HG03280 (cell line): ENCODE results near the gene MSLN.

ENCODE experiments used
- ATAC-seq: cut with Tn5 transposase; IDR thresholded peaks from one replicate; pipeline ENCODE4 v1.9.1; 2021; ENCODE audit warnings: mild to moderate bottlenecking, moderate library complexity; ENCODE audit not compliant: unreplicated experiment

Gene MSLN

DNA sequence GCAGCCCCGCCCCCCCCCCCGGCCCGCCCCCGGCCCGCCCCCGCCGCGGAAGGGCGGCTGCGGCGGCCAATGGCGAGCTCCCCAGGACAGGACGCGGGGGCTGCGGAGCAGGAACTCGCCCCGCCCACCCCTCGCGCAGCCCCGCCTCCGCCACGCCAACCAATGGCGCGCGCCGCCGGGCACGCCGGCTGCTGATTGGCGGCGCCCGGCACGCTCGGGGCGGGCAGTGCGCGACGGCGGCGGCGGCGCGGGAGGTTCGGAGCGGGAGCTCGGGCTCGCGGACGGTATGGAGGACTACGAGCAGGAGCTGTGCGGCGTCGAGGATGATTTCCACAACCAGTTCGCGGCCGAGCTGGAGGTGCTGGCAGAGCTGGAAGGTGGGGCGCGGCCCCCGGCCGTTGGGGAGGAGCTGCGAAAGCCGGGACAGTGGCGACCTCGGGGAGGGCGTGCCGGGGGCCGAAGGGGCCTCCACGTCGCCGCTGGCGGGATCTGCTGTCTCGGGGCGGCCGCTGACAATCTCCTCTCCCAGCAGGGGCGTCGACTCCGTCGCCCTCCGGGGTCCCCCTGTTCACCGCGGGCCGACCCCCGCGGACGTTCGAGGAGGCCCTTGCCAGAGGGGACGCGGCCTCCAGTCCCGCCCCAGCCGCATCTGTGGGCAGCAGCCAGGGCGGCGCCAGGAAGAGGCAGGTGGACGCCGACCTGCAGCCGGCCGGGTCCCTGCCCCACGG lies 28.0 kb downstream of the MSLN start, which contains the start of gene CHTF18:
Gene CHTF18, plus strand, starts transcription at position 222 of the 728 bp plus-strand sequence. Its CDS starts 65 bp downstream, at position 287.
- ATAC-seq: peak; percentile 81

DNA sequence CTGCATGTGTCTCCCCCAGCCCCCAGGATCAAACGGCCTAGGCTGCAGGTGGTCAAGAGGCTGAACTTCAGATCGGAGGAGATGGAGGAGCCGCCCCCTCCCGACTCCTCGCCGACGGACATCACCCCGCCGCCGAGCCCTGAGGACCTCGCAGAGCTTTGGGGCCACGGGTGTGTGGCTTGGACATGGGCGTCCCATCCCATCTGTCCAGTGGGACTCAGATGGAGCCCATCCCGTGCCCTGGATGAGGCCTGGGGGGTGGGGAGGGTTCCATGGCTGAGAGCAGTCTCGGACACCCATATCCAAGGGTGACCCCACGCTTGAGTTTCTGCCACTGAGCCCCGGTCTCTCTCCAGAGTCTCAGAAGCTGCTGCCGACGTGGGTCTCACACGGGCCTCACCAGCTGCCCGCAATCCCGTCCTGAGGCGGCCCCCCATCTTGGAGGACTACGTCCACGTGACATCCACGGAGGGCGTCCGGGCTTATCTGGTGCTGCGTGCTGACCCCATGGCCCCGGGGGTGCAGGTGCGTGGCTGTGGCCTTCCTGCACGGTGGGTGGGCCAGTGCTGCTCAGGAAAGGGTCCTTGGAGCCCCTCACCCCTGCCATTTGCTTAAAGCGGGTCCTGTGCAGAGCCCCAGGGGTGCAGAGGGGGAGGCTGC lies 28.8 kb downstream of the MSLN start:
- ATAC-seq: no peak

DNA sequence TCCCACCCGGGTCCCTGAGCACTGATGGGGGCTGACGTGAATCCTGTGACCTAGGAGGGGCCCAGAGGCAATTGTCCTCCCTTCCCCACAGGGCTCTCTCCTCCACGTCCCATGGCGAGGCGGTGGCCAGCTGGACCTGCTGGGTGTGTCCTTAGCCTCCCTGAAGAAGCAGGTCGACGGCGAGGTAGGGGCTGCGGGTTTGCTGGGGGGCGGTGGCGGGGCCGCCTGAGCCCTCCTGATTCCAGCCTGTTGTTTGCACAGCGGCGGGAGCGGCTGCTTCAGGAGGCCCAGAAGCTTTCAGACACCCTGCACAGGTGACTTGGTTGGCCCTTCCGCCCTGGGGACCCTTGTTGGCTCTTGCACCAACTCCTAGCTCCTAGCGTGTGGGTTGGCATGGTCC lies 29.6 kb downstream of the MSLN start:
- no peak for ATAC-seq

DNA sequence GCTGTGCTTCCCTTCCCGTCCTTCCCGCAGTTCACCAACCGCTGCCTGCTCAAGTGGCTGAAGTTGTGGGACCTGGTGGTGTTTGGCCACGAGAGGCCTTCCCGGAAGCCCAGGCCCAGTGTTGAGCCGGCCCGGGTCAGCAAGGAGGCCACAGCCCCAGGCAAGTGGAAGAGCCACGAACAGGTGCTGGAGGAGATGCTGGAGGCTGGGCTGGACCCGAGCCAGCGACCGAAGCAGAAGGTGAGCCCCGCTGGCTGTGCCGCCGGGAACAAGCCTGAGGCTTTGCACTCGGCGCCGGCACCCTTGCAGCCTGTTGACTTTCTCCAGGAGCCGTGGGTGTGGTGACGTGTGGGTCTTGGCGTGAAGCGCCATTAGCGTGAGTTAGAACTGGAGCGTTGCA lies 30.6 kb downstream of the MSLN start:
- no peak for ATAC-seq

DNA sequence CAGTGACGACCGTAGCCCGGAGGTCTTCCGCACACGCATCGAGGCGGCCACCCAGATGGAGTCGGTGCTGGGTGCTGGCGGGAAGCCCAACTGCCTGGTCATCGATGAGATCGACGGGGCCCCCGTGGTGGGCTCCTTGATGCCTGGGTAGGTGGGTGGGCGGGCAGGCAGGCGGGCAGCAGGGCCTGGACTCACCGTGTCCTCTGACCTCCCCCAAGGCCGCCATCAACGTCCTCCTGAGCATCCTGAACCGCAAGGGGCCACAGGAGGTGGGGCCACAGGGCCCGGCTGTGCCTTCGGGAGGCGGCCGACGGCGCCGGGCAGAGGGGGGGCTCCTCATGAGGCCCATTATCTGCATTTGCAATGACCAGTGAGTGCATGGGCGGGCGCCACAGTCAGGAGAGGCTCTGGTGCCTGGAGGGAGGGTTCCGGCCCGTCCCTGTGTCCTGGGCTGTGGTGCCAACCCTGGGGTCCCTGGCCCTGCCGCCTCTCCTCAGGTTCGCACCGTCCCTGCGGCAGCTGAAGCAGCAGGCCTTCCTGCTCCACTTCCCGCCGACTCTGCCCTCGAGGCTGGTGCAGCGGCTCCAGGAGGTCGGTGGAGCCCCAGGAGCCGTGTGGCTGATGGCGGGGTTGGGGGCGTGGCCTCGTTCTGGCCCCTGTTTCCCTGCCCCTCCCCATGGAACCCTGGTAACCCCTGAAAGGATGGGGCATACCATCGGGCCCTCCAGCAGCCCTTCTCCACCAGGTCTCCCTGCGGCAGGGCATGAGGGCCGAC lies 31.9 kb downstream of the MSLN start:
- ATAC-seq: no peak

DNA sequence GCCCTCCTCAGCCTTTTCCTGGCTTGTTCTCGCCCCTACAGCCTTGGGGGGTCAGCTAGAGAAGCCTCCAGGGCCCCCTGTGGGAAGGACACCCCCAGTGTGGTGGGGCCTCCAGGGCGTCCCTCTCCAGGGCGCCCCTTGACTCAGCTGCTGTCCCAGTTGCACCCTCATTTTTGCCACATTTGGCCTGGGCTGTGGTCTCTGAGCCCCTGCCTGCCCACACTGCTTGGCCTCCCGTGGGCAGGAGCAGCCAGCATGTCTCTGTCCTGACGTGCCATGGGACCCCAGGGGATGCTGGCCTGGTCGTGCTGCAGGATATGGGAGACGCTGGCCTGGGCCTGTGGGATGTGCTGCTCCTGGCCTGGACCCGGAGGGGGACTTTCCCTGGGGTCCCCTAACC lies 32.9 kb downstream of the MSLN start:
- no peak for ATAC-seq

DNA sequence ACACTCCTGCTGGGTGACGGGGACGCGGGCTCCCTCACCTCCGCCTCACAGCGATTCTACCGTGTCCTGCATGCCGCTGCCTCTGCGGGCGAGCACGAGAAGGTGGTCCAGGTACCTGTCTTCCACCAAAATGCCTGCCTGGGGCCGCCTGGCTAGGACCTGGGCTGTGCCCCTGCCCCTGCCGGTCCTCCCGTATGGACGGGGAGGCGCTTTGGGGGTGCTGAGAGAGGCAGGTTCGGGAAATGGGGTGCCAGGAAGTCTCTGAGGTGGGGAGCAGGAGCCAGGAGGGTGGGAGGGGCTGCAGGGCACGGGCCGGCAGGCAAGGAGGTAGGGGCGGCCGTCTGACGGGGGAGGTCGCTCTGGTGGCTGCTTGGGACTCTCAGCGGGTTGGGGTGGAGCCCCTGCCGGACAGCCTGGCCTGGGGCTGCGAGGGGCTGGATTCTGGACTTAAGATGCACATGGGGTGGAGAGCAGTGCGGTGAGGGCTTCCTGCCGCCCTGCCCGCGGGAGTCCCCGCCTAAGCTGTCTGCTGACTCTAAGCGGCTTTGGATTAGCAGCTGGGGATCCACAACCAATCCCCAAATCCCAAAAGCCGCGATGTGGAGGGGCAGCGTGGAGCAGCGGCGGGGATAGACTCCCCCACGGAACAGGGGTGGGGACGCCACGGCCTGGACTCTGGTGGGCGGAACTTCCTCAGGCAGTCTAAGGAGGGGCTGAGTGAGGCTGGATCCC lies 33.7 kb downstream of the MSLN start:
- no peak for ATAC-seq

DNA sequence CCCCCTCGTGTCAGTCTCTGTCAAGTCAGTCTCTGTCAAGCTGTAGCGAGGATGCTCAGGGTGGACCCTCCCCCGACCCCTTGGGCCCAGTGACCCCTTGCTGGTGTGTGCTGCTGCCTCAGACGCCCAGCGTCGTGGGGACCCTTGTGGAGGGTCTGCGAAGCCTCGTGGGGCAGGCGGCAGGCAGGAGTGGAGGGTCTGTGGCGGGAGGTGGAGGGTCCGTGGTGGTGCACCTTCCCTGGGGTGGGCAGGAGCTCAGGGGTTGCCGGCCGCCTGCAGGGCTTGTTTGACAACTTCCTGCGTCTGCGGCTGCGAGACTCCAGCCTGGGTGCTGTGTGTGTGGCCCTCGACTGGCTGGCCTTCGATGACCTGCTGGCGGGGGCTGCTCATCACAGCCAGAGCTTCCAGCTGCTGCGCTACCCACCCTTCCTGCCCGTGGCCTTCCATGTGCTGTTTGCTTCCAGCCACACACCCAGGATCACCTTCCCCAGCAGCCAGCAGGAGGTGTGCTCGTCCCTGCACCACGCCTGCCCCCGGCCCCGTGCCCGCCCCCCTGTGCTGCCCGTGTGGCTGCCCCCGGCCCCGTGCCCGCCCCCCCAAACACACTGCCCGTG lies 34.4 kb downstream of the MSLN start:
- ATAC-seq: no peak

DNA sequence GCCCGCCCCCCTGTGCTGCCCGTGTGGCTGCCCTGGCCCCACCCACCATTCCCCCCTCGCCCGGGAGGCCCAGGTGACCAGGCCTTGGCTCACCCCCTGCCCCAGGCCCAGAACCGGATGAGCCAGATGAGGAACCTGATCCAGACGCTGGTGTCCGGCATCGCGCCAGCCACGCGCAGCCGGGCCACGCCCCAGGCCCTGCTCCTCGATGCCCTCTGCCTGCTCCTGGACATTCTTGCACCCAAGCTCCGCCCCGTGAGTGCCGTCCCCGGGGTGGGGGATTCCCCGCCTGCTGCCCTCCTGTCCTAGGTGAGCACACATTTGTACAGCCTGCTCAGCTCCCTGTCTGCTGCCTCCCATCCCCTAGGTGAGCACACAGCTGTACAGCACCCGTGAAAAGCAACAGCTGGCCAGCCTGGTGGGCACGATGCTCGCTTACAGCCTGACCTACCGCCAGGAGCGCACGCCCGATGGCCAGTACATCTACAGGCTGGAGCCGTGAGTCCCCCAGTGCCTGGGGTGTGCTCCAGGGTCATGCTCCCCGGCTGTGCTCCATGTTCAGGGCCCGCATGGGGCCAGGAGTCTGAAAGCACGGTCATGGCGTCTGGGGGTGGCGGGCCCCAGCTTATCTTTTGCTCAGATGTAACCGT lies 35.2 kb downstream of the MSLN start:
- no peak for ATAC-seq

DNA sequence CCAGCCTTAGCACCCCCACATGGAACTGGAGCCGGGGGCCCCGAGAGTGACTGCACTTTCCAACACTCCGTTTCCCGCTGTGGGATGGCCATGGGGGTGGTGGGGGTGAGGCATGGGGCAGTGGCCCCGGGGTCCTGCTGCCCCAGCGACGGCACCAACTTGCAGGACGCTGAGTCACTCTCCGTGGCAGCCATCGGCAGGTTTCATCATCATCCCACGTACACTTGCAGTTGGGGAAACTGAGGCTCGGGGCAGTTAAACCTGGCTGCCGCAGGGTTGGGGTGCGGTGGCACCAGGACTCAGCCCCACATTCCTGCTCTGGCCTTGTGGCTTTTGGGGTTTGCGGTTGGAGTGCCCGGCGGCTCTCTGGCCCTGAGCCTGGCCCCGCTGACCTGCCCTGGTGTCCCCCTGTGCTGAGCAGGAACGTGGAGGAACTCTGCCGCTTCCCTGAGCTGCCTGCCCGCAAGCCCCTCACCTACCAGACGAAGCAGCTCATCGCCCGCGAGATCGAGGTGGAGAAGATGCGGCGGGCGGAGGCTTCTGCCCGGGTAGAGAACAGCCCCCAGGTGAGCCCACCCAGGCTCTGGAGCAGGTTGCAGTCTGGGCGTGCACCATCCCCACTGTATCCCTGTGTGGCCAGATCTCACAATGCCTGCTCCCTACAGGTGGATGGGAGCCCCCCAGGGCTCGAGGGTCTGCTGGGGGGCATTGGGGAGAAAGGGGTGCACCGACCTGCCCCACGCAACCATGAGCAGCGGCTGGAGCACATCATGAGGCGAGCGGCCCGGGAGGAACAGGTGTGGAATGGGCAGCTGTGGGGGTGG lies 36.0 kb downstream of the MSLN start:
- ATAC-seq: no peak

DNA sequence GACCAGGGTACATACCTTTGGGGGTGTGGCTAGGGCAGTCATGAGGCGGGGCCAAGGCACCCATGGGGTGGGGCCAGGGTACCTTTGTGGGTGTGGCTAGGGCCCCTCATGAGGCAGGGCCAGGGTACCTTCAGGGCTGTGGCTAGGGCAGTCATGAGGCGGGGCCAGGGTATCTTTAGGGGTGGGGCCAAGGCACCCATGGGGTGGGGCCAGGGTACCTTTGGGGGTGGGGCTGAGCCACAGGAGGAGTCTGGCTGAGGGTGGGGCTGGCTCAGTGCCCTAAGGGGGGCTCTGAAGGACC lies 36.5 kb downstream of the MSLN start:
- ATAC-seq: no peak

DNA sequence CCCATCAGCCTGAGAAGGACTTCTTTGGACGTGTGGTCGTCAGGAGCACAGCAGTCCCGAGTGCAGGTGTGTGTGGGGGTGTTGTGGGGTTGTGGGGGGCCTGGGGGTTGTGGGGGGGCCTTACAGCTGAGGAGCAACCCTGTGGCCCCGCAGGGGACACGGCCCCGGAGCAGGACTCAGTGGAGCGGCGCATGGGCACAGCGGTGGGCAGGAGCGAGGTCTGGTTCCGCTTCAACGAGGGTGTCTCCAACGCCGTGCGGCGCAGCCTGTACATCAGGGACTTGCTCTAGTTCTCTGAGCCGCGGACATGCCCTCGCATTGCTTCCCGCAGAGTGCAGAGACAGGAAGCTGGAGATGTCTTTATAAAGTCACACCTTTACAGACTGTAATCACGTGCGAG lies 37.2 kb downstream of the MSLN start:
- no peak for ATAC-seq

DNA sequence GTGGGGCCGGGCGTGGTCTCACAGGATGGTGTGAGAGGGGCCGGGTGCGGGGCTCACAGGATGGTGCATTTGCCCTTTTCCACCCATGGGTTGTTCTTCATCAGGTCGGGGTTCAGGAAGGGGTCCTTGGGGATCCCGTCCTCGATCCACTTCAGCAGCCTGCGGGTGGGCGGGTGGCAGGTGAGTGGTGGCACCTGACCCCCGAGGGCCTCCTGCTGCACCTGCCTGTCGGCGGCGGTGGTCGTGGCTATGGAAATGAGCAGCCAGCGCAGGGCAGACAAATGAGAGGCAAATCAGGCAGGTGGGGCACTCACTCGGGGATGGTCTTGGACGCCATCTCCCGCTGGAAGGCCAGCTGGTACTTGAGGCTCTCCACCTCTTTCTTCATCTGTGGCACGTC lies 38.1 kb downstream of the MSLN start:
- no peak for ATAC-seq

DNA sequence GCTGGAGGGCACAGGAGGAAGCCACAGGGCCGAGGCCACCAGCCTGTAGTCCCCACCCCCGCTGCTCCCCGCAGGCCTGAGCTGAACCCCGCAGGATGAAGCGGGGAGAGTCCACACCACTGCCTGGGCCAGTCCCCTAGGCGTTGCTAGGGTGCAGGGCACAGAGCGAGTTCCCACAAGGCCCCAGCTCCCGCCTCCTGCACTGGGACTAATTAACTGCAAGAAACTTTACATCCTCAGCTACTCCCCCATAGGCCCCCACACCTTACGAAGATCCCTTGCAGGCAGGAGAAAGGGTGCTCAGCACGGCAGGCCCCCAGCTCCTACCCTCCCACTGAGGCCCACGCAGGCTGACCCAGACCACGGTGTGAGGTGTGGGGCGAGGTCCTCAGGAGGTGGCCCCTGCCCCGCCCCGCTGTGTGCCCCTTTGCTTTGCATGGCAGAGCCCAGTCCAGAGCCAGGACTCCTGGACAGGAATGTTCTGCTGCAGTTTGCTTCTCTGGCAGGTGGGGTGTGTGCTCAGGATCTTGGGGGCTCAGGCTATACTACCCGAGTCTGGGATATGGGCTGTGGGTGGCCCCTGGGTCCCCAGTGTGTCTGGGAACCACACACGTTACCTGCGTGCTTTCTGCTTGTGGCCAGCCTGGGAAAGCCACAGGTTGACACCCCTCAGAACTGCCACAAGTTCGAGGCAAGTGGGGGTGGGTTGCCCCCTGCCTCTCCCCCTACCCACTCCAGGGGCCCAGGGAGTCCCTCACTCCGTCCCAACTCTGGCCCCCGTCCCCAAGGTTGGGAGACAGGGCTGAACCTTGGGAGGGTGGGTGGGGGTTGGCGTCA lies 38.8 kb downstream of the MSLN start:
- ATAC-seq: no peak

DNA sequence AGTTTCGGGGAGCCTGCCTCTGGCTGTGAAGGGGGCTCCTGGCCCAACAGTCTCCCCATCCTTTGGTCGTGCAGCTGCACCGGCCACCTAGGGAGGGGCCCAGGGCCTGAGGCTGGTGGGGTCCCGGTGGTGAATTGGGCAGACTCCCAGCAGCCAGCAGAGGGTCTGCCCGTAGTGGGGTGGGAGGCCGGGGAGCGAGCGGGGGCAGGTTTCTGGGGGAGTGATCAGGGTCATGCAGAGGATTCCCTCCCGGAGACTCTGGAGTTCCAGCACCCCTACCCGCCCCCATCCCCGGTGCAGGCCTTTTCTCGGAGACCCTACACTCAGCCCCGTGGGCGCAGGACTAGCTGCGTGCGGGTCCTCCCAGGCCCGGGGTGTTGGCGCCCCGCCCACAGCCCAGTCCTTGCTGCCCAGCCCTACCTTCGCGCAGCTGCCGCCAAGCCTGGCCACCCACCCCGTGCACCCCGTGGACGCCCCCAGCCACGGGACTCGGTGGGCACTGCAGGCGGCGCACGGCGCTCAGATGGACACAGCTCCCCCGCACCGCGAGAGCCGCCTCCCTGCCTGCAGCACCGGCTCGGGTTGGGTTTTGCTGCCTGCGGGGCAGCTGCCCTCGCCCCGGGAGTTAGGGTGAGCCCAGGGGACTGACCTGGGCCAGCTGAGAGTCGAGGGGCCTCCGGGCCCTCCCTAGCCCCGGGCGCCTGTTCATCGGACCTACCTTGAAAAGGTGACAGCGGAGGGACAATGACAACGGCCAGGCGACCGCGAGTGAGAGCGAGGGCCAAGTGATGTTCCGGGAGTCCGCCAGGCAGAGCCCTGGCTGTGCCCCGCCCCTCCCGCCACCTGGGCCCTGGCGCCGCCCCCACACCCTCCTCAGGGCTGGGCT lies 39.7 kb downstream of the MSLN start, which contains the start of gene GNG13:
Gene GNG13, minus strand, starts transcription at position 787 of the 886 bp plus-strand sequence. CDS start 1,657 bp downstream, outside the sequence.
- ATAC-seq: no peak

DNA sequence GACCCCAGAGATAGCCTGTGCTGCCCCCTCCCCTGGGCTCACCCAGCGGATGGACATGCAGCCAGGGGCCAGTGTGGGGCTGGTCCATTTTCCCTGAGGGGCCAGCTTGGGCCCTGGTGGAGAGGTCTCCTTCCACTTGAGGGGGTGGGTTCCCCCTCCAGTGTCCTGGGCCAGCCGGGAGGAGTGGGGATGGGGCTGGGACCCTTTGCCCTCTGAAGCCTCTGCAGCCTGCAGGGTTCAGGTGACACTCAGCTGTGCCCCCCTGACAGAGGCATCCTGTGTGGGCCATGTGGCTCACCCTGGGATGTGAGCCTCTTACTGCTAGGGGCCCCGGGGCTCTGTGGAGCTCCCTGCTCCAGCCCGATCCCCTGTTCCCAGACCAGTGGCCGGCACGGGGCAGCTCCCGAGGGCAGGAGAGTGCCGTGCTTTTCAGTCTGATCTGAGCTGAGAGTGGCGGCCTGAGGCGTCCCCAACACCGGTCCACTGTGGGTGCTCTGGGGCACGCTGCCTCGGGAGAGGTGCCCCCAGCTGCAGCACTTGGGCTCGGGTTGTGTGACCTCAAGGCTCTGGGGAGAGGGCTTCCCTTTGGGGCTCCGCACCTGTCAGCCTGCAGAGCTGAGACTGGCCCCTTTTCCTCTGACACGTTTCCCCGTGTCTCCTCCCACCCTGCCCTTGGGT lies 40.4 kb downstream of the MSLN start:
- no peak for ATAC-seq
